Measurements from ENCODE around the gene AGBL3.
"Not testable (repeated sequence)": the region's sequence is repeated elsewhere in the genome, so short reads cannot be mapped to it uniquely, and the experiment has no call there.

Gene AGBL3

GRCh38 chr7:134959810-134960209 lies 26.5 kb upstream of the AGBL3 start:
- no peak overlapping the region for H3K4me3 ChIP-seq (ENCODE audit: low read length)
- no peak for DNase-seq (ENCODE audit: low read depth, low spot score)

- DNase-seq (ENCODE audit: low read depth, low spot score): no peak
- no peak overlapping the region for H3K4me3 ChIP-seq (ENCODE audit: low read length)
Measured at GRCh38 chr7:134962270-134962780, 24.0 kb upstream of the AGBL3 start.

DNA sequence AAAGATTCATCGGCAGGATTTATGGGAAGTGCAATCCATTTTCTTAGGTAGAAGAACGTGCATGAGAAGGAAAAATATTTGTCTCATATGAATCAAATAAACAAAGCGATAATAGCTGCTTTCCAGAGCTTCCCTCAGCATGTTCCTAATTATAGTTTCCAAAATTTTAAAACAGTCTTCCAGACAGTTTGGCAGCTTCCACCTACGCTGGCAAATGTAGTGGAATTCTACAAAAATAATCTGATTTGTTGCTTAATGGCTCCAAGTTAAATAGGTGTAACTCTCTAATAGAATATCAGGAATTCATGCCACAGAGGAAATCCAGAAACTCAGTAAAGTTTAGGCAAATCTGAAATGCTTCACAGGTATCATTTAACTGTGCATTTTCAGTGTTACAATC lies 23.3 kb upstream of the AGBL3 start:
- H3K4me3 ChIP-seq (ENCODE audit: low read length): no peak overlapping the region
- no peak for DNase-seq (ENCODE audit: low read depth, low spot score)

GRCh38 chr7:134966691-134967090 lies 19.6 kb upstream of the AGBL3 start:
- H3K4me3 ChIP-seq (ENCODE audit: low read length): no peak overlapping the region
- no peak for DNase-seq (ENCODE audit: low read depth, low spot score)

GRCh38 chr7:134968110-134968509 lies 18.2 kb upstream of the AGBL3 start:
- no peak overlapping the region for H3K4me3 ChIP-seq (ENCODE audit: low read length)
- DNase-seq (ENCODE audit: low read depth, low spot score): no peak

GRCh38 chr7:134981645-134982044 lies 4.7 kb upstream of the AGBL3 start:
- DNase-seq (ENCODE audit: low read depth, low spot score); H3K4me3 ChIP-seq (ENCODE audit: low read length): not testable (repeated sequence)

GRCh38 chr7:134985894-134986362 lies 380 bp upstream of the AGBL3 start:
- DNase-seq (ENCODE audit: low read depth, low spot score): no peak
- H3K4me3 ChIP-seq (ENCODE audit: low read length): peak overlapping the region; percentile 67

GRCh38 chr7:134988161-134988560 lies 1.9 kb downstream of the AGBL3 start:
- no peak for DNase-seq (ENCODE audit: low read depth, low spot score)
- no peak overlapping the region for H3K4me3 ChIP-seq (ENCODE audit: low read length)

- DNase-seq (ENCODE audit: low read depth, low spot score): no peak
- H3K4me3 ChIP-seq (ENCODE audit: low read length): no peak overlapping the region
Measured at GRCh38 chr7:134991469-134992339, 5.4 kb downstream of the AGBL3 start.

DNA sequence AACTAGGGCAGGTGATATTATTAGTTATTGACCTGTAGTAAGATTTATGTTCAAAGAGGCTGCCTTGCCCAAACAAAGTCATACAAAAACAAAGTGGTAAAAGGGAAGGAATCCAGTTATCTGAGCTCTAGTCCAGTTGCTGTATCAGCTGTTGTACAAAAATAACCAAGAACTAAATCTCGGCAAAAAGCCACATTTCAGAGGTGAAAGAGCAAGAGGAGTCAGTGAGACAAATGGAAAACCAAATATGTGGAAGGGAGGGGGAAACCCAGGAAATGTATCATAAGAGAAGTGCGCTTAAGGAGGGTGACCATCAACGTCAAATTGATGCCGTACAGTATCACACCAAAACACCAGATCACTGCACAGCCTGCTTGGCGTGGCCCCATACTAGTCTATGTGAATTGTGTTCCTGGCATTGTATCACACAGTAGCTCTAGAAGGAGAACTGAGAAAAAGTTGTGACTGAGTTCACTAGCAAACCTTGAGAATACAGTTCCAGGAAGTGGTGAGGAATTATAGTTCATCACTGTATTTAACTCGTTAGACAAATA lies 6.4 kb downstream of the AGBL3 start:
- no peak for DNase-seq (ENCODE audit: low read depth, low spot score)
- no peak overlapping the region for H3K4me3 ChIP-seq (ENCODE audit: low read length)

DNA sequence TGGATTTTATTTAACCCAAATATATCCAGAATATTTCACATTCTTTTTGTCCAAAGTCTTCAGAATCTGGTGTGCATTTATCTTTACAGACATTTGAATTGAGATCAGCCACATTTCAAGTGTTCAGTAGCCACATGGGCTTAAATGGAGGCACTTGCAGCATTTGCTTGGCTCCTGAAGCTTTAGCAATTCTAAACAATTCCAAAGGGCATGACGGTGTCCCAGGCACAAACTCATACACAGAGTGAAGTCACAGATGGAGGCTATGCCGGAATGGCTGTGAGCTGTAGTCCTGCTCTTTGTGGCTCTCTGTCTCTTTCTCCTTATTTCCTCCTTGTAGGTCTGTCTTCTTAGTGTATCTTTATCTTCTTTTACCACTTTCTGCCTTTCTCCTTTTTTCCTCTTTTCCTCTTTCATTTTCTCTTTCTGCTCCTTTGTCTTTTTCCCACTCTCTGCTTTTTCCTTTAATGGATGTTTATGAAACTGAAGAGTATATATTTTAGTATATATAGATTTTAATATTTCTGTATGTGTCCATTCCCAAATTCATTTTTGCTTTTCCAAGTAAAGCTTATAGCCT lies 7.7 kb downstream of the AGBL3 start:
- no peak overlapping the region for H3K4me3 ChIP-seq (ENCODE audit: low read length)
- no peak for DNase-seq (ENCODE audit: low read depth, low spot score)

GRCh38 chr7:134995239-134996096 lies 9.2 kb downstream of the AGBL3 start:
- DNase-seq (ENCODE audit: low read depth, low spot score): peak; percentile 42
- no peak overlapping the region for H3K4me3 ChIP-seq (ENCODE audit: low read length)

- no peak overlapping the region for H3K4me3 ChIP-seq (ENCODE audit: low read length)
- DNase-seq (ENCODE audit: low read depth, low spot score): peak; percentile 59
Measured at GRCh38 chr7:134996097-134996550, 9.8 kb downstream of the AGBL3 start.

- DNase-seq (ENCODE audit: low read depth, low spot score): no peak
- no peak overlapping the region for H3K4me3 ChIP-seq (ENCODE audit: low read length)
Measured at GRCh38 chr7:134997214-134997885, 11.0 kb downstream of the AGBL3 start.

GRCh38 chr7:134999136-134999535 lies 12.8 kb downstream of the AGBL3 start:
- DNase-seq (ENCODE audit: low read depth, low spot score): no peak
- H3K4me3 ChIP-seq (ENCODE audit: low read length): no peak overlapping the region

GRCh38 chr7:135001390-135002165 lies 15.3 kb downstream of the AGBL3 start:
- H3K4me3 ChIP-seq (ENCODE audit: low read length): no peak overlapping the region
- DNase-seq (ENCODE audit: low read depth, low spot score): no peak

DNA sequence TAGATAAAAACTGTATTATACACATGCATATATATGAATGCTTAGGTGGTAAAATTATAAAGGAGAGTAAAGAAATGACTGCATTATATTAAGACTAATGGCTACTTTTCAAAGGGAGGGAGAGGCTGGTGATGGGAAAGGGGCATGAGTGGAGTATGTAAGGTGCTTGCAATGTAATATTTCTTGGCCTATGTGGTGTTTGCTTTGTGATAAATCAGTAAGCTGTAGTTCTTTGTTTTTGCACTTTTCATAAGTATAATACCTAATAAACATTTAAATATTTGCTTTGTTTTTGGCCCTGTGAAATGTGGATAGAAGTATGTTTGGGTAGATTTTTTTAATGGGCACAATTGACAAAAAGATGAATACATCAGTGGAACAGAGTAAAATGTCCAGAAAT lies 25.9 kb downstream of the AGBL3 start:
- no peak for DNase-seq (ENCODE audit: low read depth, low spot score)
- no peak overlapping the region for H3K4me3 ChIP-seq (ENCODE audit: low read length)

DNA sequence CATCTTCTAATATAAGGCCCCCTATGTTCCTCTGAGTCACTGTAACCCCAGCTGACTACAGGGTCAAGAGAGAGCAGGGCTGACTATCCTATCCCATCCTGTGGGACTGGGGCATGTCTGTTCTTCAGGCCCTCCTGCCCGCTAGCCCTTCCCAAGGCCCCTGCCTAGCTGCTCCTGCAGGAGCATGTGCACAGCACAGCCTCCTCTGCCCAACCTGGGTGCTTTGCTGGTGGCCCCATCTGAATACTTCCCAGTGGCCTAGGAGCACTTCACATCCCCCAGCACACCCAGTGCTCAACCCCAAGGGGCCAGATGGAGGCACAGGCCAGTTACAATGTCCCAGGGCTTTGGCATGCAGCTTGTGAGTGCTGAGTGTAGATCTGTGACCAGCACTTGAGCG lies 37.3 kb downstream of the AGBL3 start:
- DNase-seq (ENCODE audit: low read depth, low spot score): no peak

More for the DNA sequence above, 37.3 kb downstream of the AGBL3 start:
- H3K4me3 ChIP-seq (ENCODE audit: low read length): no peak overlapping the region
